IPS-NIHi7 (cell line): Measurements from ENCODE around the gene ANP32B.

Source experiments
- DNase-seq: peaks from one replicate; pipeline ENCODE4 v3.0.0; 2012; ENCODE audit warnings: mixed read lengths; ENCODE audit errors: extremely low spot score

Gene ANP32B

DNA sequence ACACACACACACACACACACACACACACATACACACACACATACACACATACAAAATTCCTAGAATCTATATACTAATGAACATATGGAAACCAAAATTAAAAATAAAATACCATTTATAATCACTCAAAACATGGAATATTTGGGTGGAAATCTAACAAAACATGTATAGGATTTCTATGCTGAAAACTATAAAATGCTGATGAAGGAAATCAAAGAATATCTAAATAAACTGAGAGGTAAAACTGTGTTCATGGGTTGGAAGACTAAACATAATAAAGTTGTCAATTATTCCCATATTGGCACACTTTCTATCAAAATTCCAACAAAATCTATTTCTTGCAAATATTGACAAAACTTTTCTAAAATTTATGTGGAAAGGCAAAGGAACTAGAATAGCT, 48.0 kb downstream of the ANP32B start:
- no peak for DNase-seq

DNA sequence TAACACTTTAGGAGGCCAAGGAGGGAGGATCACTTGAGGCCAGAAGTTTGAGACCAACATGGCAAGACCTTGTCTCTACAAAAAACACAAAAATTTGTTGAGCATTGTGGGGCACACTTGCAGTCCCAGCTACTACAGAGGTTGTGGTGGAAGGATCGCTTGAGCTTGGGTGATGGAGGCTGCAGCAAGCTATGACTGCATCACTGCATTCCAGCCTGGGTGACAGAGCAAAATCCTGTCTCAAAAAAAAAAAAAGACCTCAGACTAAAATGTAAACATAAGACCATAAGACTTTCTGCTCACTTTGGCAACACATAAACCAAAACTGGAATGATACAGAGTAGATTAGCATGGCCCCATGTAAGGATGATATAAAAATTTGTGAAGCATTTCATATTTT, 48.8 kb downstream of the ANP32B start:
- DNase-seq: no peak

DNA sequence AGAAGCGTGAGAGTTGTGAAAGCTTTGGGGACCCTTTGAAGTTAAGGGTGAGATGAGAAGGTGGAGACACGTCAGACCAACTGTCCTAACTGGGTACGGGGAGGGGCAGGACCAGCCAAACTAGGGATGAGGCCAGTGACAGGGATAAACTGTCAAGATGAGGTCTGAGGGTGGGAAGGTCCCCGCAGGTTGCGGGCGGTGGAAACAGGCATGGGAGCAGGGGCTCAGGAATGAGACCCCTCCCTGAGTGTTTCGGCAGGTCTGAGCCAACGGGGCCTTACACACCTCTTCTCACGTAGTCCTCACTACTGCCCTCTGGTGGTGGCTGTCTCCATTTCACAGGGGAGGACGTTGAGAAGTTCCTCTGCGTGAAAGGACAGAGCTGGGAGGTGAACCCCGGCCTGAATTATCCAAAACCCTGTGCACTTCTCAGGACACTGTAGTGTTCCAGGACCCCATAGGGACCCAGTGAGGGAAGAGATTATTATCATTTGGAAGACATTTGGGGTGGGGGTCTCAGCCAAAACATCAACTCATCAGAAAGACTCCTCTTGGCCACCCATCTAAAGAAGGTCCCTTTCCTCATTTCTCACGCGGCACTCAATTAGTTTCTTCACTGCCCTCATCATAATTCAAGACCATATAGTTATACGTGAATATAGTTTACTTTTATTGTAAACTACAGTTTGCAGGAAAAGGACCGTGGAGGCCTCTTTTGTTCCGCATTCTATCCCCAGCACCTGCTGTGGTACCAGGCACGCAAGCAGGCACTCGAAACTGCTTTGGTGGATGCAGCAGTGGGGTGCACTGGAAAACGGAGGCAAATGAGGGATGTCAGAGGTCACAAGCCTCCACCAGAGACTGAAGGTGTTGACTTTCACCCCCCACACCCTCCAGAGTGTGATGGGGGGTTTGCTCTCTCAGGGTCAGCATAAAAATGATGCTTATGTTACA, 51.7 kb downstream of the ANP32B start:
- DNase-seq: peak; percentile 89

DNA sequence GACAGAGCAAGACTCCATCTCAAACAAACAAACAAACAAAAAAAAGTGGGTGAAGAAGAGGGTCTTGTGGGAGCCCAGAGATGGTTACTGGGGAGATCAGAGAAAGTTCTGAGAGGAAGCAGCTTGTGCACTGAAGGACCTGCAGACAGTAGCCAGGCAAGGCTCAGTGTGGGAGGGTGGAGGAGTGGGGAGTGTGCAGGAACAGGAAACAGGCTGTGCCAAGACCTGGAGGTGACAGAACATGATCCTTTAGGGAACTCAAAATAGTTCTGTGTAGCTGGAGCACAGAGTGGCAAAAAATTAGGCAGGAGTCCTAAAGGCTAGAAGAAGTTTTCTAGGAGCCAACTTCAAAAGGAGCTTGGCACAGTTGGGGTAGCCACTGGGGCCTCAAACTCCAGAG, 54.2 kb downstream of the ANP32B start:
- no peak for DNase-seq

DNA sequence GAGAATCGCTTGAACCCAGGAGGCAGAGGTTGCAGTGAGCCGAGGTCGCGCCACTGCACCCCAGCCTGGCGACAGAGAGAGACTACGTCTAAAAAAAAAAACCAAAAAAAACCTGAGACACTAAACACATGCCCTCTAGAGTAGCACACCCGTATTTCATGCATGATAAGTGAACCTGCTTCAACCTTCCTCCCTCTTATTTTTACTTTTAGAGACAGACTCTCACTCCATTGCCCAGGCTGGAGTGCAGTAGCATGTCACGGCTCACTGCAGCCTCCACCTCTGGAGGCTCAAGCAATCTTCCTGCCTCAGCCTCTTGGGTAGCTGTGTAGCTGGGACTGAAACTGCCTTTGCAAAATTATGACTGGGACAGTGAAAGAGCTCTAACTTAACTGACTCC, 55.8 kb downstream of the ANP32B start:
- DNase-seq: no peak

DNA sequence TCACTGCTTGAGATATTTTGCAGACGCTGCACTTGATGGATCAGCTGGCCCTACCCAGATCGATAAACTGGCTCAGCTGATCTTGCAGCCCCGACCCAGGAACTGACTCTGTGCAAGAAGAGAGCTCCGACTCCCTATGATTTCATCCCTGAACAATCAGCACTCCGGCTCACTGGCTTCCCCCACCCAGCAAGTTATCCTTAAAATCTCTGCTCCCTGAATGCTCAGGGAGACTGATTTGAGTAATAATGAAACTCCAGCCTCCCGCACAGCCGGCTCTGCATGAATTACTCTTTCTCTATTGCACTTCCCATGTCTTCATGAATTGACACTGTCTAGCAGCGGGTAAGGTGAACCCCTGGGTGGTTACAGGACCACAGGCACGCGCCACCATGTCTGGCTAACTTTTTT, 56.5 kb downstream of the ANP32B start:
- no peak for DNase-seq

DNA sequence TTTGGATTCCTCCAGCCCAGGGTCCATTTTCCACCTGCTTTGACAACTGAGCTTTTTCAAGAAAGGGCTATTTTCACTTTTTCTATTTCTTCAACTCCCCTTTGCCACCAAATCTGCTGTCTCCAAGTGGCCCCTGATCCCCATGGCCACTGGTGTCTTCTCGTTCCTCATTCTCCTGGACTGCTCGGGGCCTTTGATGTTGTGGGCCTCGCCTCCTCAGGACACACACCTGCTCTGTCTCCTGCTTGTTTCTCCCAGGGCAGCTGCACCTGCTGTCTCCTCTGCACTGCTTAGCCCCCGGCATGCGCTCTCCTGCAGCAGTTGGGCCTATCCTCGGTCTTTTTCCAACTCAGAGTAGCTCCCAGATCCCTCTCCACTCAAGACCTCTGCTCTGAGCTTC, 57.1 kb downstream of the ANP32B start:
- no peak for DNase-seq

DNA sequence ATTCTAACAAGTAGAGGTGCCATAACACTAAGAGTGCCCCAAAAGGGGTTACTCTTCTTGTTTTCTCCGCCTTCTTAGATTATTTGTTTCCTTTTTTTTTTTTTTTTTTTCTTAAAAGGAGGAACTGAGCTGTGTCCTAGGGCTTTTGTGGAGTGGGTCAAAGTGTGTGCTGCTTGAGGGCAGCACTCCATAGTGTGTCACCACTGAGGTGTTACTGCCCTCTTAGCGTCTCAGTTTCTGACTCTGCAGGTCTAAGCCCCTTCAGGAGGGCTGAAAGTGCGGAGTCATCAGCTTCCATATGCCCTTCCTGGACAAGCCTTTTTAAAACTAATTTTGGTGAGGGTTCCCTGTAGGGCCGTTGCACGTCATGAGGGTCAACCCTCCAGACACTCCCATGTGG, 60.8 kb downstream of the ANP32B start:
- no peak for DNase-seq

DNA sequence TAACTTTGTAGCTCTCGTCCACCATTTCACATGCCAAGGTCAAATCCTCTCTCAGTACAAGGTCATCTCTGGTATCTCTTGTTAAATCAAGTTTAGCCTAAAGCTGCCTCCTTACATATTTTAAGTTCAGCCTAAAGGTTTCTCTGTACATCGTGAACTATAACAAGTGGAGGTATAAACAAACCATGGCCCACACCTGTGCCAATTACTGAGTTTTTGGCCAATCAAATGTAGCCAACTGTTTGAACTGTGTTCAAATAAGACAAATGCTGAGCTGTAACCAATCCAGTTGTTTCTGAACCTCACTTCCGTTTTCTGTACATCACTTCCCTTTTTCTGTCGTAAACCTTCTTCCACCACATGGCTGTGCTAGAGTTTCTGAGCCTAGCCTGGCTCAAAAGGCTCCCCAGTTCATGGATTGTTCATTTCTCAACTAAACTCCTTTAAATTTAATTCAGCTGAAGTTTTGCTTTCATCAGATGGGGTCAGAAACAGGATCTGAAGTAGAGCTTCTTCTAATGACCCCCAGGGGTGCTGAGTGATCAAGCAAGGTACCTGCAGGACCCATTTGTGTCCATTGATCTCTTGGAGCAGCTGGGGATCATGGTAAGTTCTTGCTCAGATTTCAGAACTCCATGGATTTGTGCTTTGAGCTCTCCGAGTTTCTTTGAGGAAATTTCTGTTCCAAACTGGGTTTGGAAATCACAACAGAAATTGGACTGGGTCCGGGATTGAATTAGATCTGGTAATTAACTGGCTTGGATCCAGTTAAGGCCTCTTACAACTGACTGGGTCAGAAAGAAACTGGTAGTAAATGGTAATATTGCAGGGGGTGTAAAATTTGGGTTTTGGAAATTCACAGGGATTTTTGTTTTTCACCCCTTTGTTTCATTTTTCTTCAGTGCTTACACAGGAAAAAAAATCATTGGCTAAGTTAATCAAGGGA, 62.4 kb downstream of the ANP32B start:
- no peak for DNase-seq

DNA sequence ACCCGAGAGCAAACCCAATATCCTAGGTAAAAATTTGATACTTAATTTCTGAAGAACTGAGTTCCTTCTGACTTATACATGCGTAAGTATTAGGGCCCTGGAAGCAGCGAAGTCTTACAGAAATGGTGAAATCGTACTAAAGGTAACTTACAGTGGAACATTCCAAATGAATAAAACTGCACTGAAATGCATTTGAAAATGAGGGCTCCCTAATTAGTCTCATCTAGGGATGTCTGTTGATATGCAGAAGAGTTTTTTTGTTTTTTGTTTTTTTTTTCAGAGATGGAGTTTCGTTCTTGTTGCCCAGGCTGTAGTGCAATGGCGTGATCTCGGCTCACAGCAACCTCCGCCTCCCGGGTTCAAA, 63.0 kb downstream of the ANP32B start:
- DNase-seq: no peak

DNA sequence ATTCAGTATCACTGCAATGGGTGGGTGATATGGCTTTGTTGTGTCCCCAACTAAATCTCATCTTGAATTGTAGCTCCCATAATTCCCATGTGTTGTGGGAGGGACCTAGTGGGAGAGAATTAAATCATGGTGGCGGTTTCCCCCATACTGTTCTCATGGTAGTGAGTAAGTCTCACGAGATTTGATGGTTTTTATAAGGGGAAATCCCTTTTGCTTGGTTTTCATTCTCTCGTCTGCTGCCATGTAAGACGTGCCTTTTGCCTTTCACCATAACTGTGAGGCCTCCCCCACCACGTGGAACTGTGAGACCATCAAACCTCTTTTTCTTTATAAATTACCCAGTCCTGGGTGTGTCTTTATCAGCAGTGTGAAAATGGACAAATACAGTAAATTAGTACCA, 63.9 kb downstream of the ANP32B start:
- no peak for DNase-seq

DNA sequence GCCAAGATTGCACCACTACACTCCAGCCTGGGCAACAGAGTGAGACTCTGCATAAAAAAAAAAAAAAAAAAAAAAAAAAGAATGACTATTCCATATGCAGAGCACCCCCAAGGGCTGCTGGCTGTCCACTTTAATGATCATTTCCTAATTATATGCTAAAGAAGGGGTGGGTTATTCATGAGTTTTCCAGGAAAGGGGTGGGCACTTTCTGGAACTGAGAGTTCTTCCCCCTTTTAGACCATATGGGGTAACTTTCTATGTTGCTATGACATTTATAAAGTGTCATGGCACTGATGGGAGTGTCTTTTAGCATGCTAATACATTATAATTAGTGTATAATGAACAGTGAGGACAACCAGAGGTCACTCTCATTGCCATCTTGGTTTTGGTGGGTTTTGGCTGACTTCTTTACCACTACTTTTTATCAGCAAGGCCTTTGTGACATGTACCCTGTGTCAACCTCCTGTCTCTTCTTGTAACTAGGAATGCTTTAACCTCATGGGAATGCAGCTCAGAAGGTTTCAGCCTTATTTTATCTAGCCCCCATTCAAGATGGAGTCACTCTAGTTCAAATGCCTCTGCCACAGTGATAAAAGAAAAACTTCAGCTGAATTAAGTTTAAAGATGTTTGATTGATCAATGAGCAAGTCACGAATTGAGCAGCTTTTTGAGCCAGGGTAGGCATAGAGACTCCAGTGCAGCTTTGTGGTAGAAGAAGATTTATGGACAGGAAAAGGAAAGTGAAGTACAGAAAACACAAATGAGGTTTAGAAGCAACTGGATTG, 66.3 kb downstream of the ANP32B start:
- no peak for DNase-seq

DNA sequence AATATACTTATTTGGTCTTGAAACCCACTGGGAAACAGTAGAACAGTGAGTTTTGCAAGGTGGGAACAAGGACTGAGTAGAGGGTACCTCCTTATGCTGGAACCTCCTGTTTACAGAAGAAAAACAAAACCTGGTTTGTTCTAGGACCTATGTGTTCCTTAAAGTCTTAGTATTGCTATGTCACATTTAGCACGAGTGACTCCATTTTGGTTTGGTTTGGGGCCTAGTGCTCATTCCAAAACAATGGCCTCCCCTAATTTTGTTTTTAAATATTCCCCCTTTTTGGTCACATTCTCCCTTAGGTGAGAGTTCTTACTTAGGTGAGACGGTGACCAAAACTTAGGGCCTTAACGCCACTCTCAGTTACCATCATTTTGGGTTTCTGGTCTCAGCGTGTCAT, 67.2 kb downstream of the ANP32B start:
- DNase-seq: no peak

DNA sequence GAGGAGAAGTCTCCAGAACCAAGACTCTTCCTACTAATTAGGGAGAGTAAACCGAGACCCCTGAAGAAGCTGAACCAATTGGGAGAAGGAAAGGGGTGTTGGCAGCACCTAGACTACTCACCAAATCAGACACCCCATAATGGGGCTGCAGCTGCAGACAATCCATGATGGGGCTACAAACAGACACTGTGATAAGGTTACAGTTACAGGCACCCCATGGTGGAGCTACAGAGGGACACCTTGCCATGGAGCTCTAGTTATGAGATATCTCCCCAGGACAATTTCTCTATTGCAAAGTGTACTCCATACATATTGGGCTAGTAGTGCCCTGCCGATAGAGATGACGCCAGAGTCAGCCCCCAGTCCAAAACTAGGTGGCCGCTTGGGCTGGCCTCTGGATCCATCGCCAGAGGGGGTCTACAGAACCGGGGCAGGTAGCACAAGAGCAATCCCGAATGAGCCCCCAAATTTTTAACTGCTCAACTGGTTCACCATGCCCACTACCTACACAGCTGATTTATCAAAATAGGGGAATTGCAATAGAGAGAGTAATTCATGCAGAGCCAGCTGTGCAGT, 71.3 kb downstream of the ANP32B start:
- no peak for DNase-seq

DNA sequence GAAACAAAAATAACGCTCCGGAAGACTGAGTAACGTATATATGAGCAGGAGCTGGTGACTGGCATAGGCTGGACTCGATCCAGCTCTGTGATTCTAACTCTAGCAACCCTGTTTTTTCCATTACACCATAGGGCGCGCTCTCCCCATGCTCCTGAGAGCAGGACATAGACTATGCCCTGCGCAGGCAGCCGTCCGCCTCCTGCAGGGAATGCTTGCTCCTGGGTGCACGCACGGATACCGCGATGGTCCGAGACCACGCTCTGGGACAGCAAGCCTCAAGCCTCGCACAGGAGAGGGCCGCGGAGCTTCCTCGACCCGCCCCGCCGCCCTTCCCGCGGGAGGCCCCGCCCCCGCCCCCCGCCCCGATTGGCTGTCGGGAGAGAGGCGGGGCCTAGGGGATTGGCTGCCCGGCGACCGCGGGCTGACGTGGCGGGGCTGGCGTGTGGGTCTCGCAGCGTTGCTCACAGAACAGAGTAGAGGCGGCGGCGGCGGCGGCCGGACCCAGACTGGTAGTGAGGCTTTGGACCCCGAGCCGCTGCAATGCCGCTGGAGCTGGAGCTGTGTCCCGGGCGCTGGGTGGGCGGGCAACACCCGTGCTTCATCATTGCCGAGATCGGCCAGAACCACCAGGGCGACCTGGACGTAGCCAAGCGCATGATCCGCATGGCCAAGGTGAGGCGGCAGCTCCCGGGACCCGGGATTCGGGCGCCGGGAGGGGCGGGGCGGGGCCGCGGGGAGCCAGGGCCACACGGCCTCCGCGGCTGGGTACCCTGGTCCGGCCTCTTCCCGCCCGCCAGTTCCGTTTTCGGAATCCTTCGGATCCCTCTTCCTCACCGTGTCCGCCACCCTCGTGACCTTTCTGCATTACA, 73.4 kb downstream of the ANP32B start, which contains the start of gene NANS:
NANS (plus strand) TSS at position 464 of the 869 bp plus-strand sequence; CDS start at position 541, 77 bp downstream.
- peak; percentile 99 for DNase-seq

DNA sequence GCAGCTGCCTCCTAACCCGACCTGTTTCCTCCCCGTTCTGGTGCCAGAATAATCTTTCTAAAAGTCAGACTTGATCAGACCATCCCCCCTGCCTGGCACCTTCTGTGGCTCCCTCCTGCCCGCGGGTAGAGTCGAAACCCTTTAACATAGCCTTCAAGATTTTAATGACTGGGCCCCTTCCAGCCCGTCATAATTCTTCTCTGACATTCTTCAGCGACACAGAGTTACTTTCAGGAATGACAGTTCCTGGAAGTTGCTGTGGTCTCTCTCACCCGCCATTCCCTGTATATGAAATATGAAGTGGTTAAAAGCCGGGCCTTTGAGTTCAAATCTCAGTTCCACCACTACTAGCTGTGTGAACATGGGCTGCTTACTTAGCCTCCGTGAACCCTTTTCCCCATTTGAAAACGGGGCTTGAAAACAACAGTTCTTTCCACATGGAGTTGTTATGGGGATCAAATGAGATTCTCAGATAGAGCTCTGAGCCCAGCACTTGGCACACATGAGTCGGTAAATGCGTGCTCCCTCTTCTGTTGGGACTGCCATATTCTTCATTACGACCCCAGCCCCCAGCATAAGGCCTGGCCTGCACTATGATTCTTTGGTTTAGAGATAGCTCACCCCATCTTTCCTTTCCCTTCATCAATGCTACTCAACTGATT, 74.1 kb downstream of the ANP32B start:
- no peak for DNase-seq

DNA sequence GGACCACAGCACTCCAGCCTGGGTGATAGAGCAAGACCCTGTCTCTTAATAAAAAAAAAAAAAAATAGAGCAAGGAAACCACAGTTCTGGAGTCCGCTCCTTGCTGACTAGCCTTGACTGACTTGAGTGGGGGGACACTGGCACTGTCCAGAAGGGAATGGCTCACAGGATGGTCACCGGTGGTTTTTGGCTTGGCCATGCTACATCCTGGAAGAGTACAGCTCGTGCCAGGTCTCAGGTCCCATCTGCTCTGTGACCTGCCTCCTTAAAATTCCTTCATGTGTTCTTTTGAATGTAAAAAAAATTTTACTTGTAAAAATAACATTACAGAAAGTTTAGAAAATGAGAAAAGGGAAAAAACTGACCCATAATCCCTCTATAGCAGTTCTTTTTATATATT, 79.0 kb downstream of the ANP32B start:
- no peak for DNase-seq

DNA sequence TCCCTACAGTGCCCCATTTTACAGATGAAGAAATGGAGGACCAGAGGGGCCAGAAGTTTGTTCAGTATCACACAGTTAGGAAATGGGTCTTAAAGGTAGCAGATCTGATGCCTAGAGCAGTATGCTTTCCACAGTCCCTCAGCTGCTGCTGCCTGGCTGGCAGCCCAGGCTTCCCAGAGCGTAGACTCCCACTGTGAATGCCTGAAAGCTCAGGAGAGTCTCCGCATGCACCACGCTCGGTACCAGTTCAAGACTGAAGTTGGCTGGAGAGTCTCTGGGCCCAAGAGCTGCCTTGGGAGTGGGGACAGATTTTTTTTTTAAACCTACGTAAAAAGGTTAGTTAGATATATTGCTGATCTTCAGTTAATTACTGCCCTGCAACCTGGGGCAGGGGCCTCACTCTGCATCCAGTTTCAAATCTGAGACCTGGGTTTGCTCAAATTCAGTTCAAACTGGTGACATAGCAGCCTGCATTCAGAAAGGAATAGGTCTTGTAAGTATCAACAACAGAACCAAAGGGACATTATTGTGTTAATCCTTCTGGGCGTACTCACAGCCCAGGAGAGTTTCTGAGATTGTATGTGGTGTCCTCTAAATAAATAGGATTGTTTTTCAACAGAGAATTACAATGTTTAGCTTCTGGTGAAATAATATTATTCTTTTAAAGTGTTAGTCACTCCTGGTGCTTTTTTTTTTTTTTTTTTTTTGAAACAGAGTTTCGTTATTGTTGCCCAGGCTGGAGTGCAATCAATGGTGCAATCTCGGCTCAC, 81.7 kb downstream of the ANP32B start:
- no peak for DNase-seq
